ENCODE results near the gene COX7C.

Gene COX7C

GRCh38 chr5:86665984-86666760, 48.4 kb downstream of the COX7C start:
- no peak for ATAC-seq
- TF ChIP-seq ISL1 (CRISPR knock-in tag; IDR thresholded peaks at IDR 0.05) (no peak), GLIS3 (CRISPR knock-in tag; IDR thresholded peaks at IDR 0.05) (no peak), TCF4 (CRISPR knock-in tag; IDR thresholded peaks at IDR 0.05; ENCODE audit: borderline replicate concordance) (no peak), CSRNP3 (CRISPR knock-in tag; IDR thresholded peaks at IDR 0.05) (no peak), OSR1 (CRISPR knock-in tag; IDR thresholded peaks at IDR 0.05) (no peak), BACH2 (CRISPR knock-in tag; IDR thresholded peaks at IDR 0.05; ENCODE audit: borderline replicate concordance) (no peak), RARB (CRISPR knock-in tag; IDR thresholded peaks at IDR 0.05) (no peak), ZFP30 (CRISPR knock-in tag; IDR thresholded peaks at IDR 0.05) (no peak), TOX (CRISPR knock-in tag; IDR thresholded peaks at IDR 0.05; ENCODE audit: borderline replicate concordance) (no peak), ZNF70 (CRISPR knock-in tag; IDR thresholded peaks at IDR 0.05) (no peak), PPARA (CRISPR knock-in tag; IDR thresholded peaks at IDR 0.05; ENCODE audit: borderline replicate concordance) (no peak), POU6F1 (CRISPR knock-in tag; IDR thresholded peaks at IDR 0.05; ENCODE audit: borderline replicate concordance, low read depth) (no peak)

- no peak for TF ChIP-seq RARB (CRISPR knock-in tag; IDR thresholded peaks at IDR 0.05)
- ATAC-seq, result no peak
These were observed 49.2 kb downstream of the COX7C start for GRCh38 chr5:86666981-86667380.

All from SK-N-SH treated with all-trans-retinoic acid at 6 μM for 48 hours (cell line).